Daoy (cell line): ENCODE measurements around the gene SLC35E3. TPM values are rescaled to one million over a fixed set of nuclear protein-coding genes. Genes with fewer than 3 reads are reported as not detected.
"Not testable (repeated sequence)": the region's sequence is repeated elsewhere in the genome, so short reads cannot be mapped to it uniquely, and the experiment has no call there.

Experiments
- DNase-seq: peaks from one replicate; pipeline ENCODE4 v3.0.0-alpha.2; 2015; ENCODE audit warnings: low read depth
- total RNA-seq: library from RNA; depleted of rRNA; stranded (reverse); fragments of >200 nt; shearing (Covaris generic); gene quantifications from 2 replicates; pipeline ENCODE4 v1.2.3, GENCODE V29; 2014; rRNA removed

SLC35E3 gene
- total RNA-seq, 1 experiment from 2014 or later: 3.1 TPM

GRCh38 chr12:68813242-68813593, 67.2 kb downstream of the SLC35E3 start:
- DNase-seq: no peak

- DNase-seq: no peak
Observed at GRCh38 chr12:68814490-68815231, 68.7 kb downstream of the SLC35E3 start.

GRCh38 chr12:68815232-68815927, 69.4 kb downstream of the SLC35E3 start:
- no peak for DNase-seq

GRCh38 chr12:68815928-68816800, 70.2 kb downstream of the SLC35E3 start:
- DNase-seq: no peak

- not testable (repeated sequence) for DNase-seq
Observed at GRCh38 chr12:68819481-68819880, 73.5 kb downstream of the SLC35E3 start.

GRCh38 chr12:68821357-68822188, 75.6 kb downstream of the SLC35E3 start:
- DNase-seq: no peak

GRCh38 chr12:68823696-68824095, 77.7 kb downstream of the SLC35E3 start:
- DNase-seq: no peak

GRCh38 chr12:68824131-68824530, 78.2 kb downstream of the SLC35E3 start:
- no peak for DNase-seq

- no peak for DNase-seq
Observed at GRCh38 chr12:68824597-68825250, 78.7 kb downstream of the SLC35E3 start.

- DNase-seq: no peak
Observed at GRCh38 chr12:68825569-68826217, 79.7 kb downstream of the SLC35E3 start.

- DNase-seq: no peak
Observed at GRCh38 chr12:68827895-68828671, 82.1 kb downstream of the SLC35E3 start.

- DNase-seq: no peak
Observed at GRCh38 chr12:68828672-68829068, 82.7 kb downstream of the SLC35E3 start.

Other genes starting within 250 kb of the SLC35E3 start
- gene RAP1B, start 135.3 kb upstream of the SLC35E3 start, total RNA-seq: 329 and 359 TPM in 2 replicates
- 168 TPM in 2 replicates for gene NUP107, start 59.2 kb upstream of the SLC35E3 start, total RNA-seq
- gene MDM2, start 62.0 kb downstream of the SLC35E3 start, total RNA-seq: 37.4 and 43.9 TPM in 2 replicates
- gene CPM, start 187.0 kb downstream of the SLC35E3 start, total RNA-seq: 4.2 and 27.0 TPM in 2 replicates